HG02885 (cell line): ENCODE data around the gene EHMT1.

Experiments used
- ATAC-seq: cut with Tn5 transposase; IDR thresholded peaks from one replicate; pipeline ENCODE4 v1.9.1; 2021; ENCODE audit warnings: mild to moderate bottlenecking; ENCODE audit not compliant: unreplicated experiment, poor library complexity

The EHMT1 gene

GRCh38 chr9:137751616-137752015 lies 132.8 kb downstream of the EHMT1 start:
- ATAC-seq = no peak

GRCh38 chr9:137752426-137752825 lies 133.6 kb downstream of the EHMT1 start:
- ATAC-seq = no peak

GRCh38 chr9:137753192-137753765 lies 134.5 kb downstream of the EHMT1 start:
- ATAC-seq = no peak

GRCh38 chr9:137755261-137755927 lies 136.6 kb downstream of the EHMT1 start:
- ATAC-seq = no peak

GRCh38 chr9:137756045-137756744 lies 137.4 kb downstream of the EHMT1 start:
- no peak for ATAC-seq

GRCh38 chr9:137757139-137757538 lies 138.3 kb downstream of the EHMT1 start:
- ATAC-seq = no peak

- no peak for ATAC-seq
Measured at GRCh38 chr9:137757613-137758029, 138.8 kb downstream of the EHMT1 start.

- no peak for ATAC-seq
Measured at GRCh38 chr9:137758067-137758466, 139.3 kb downstream of the EHMT1 start.

- ATAC-seq = no peak
Measured at GRCh38 chr9:137759117-137759516, 140.3 kb downstream of the EHMT1 start.

- ATAC-seq = no peak
Measured at GRCh38 chr9:137759649-137760321, 141.0 kb downstream of the EHMT1 start.

GRCh38 chr9:137760426-137760825 lies 141.6 kb downstream of the EHMT1 start:
- no peak for ATAC-seq

GRCh38 chr9:137761032-137761431 lies 142.2 kb downstream of the EHMT1 start:
- no peak for ATAC-seq

GRCh38 chr9:137761793-137762192 lies 143.0 kb downstream of the EHMT1 start:
- no peak for ATAC-seq

GRCh38 chr9:137762414-137763061 lies 143.7 kb downstream of the EHMT1 start:
- peak; percentile 67 for ATAC-seq

- no peak for ATAC-seq
Measured at GRCh38 chr9:137763271-137763955, 144.6 kb downstream of the EHMT1 start.

GRCh38 chr9:137764171-137764671 lies 145.4 kb downstream of the EHMT1 start:
- no peak for ATAC-seq

- no peak for ATAC-seq
Measured at GRCh38 chr9:137764981-137765380, 146.2 kb downstream of the EHMT1 start.

- ATAC-seq = no peak
Measured at GRCh38 chr9:137765536-137765935, 146.7 kb downstream of the EHMT1 start.

GRCh38 chr9:137771580-137771979 lies 152.8 kb downstream of the EHMT1 start:
- ATAC-seq = no peak
